Measurements from ENCODE around the gene PLEKHG4B. TPM values are rescaled to one million over a fixed set of nuclear protein-coding genes. Genes with fewer than 3 reads are reported as not detected.
"Not testable (repeated sequence)": the region's sequence is repeated elsewhere in the genome, so short reads cannot be mapped to it uniquely, and the experiment has no call there.

PLEKHG4B gene
- total RNA-seq, 1 donor from 2014 or later: not detected

DNA sequence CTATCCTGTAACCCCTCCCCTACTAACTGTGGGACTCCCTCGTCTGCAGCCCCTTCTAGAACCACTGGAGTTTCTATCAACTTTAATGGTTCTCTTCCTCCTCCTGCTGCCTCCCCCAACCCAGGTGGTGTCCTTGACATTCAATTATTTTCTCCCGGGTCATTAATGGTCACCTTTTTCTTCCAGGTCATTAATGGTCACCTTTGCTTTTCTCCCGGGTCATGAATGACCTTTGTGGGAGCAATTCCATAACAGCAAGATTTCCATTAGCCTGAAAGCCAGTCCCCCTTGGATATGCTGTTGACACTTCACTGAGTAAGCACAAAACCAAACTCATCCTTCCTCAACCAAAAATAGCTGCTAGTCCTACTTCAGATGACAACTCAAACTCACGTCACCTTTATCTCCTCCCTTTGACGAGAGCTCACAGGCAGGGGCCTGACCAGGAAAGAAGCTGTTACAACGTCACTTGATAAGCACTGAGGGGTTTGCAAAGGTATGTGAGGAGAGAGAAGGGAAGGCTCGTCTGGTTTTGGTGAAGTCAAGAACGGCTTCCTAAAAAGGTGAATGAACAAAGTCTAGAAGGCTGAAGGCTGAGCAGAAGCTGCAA, 115.1 kb downstream of the PLEKHG4B start:
- H3K36me3 ChIP-seq: peaks cover 18 to 28% of the 10 kb centered on the region in 2 donors
- no peak for DNase-seq (ENCODE audit: low spot score in 2 of 2)
- TF ChIP-seq, protein P1, sequence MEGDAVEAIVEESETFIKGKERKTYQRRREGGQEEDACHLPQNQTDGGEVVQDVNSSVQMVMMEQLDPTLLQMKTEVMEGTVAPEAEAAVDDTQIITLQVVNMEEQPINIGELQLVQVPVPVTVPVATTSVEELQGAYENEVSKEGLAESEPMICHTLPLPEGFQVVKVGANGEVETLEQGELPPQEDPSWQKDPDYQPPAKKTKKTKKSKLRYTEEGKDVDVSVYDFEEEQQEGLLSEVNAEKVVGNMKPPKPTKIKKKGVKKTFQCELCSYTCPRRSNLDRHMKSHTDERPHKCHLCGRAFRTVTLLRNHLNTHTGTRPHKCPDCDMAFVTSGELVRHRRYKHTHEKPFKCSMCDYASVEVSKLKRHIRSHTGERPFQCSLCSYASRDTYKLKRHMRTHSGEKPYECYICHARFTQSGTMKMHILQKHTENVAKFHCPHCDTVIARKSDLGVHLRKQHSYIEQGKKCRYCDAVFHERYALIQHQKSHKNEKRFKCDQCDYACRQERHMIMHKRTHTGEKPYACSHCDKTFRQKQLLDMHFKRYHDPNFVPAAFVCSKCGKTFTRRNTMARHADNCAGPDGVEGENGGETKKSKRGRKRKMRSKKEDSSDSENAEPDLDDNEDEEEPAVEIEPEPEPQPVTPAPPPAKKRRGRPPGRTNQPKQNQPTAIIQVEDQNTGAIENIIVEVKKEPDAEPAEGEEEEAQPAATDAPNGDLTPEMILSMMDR (IDR thresholded peaks at IDR 0.05): no peak
- intact Hi-C loops (cut with DNase I): no loop called here
- H3K4me1 ChIP-seq: no peaks in the 10 kb centered on the region
- H3K4me3 ChIP-seq: no peak overlapping the region
- H3K27ac ChIP-seq: no peak overlapping the region
- no peaks in the 10 kb centered on the region for H3K9me3 ChIP-seq
- no peaks in the 10 kb centered on the region for H3K27me3 ChIP-seq

DNA sequence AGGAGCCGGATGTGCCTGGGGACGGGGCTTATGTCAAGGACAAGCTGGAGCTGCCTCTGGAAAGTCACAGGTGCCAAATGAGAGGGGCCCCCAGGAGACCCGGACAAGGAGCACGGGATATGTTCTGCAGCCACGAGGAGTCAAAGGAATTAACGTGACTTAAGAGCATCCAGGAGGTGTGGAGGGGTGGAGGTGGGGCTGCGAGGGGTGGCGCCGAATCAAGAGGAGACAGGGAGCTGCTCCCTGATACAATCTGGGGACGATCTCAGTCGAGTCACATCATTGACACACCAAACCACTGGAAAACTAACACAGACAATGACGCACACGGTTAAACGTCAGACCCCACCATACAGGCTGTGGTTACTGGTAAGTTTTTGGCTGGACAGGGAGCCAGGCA, 115.6 kb downstream of the PLEKHG4B start:
- TF ChIP-seq, protein P1 (IDR thresholded peaks at IDR 0.05): no peak
- H3K4me1 ChIP-seq: no peaks in the 10 kb centered on the region
- no peak overlapping the region for H3K4me3 ChIP-seq
- H3K9me3 ChIP-seq: no peaks in the 10 kb centered on the region
- no peak overlapping the region for H3K27ac ChIP-seq
- H3K27me3 ChIP-seq: no peaks in the 10 kb centered on the region
- no peak for DNase-seq (ENCODE audit: low spot score in 2 of 2)
- intact Hi-C loops (cut with DNase I): no loop called here
- H3K36me3 ChIP-seq: peaks cover 18 to 28% of the 10 kb centered on the region in 2 donors

DNA sequence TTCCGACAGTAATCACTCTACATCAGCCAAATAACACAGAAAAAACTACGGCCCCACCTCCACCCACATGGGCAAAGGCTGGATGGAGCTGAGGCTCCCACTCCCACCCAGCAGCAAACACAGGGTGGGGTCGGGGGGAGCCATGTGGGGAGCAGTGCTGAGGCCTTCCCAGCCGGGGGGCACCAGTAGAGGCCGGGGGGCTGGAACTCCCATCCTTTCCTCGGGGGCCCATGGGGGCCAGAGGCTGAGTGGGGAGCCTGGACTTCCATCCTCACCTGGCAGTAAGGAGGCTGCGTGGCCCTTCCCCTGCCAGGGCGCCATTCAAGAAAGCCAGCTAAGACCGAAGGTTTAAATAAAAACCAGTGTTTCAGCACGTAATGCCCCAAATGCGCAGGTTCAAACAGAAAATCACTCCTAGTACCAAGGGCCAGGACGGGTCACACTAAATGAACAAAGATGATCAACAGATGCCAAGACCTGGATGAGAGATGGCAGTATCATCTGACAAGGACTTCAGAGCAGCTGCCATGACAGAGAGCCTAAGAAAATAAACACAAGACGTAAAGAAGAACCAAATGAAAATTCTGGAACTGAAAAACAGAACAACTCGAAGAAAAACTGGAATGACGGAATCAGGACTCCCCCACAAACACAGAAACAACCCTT, 116.6 kb downstream of the PLEKHG4B start:
- Histone ChIP-seq H3K27ac (no peak overlapping the region), H3K36me3 (peaks cover 13 to 20% of the 10 kb centered on the region in 2 donors), H3K9me3 (no peaks in the 10 kb centered on the region), H3K4me1 (no peaks in the 10 kb centered on the region), H3K27me3 (no peaks in the 10 kb centered on the region), H3K4me3 (no peak overlapping the region)
- no peak for DNase-seq (ENCODE audit: low spot score in 2 of 2)
- intact Hi-C loops (cut with DNase I): no loop called here
- TF ChIP-seq, protein P1 (IDR thresholded peaks at IDR 0.05): no peak

DNA sequence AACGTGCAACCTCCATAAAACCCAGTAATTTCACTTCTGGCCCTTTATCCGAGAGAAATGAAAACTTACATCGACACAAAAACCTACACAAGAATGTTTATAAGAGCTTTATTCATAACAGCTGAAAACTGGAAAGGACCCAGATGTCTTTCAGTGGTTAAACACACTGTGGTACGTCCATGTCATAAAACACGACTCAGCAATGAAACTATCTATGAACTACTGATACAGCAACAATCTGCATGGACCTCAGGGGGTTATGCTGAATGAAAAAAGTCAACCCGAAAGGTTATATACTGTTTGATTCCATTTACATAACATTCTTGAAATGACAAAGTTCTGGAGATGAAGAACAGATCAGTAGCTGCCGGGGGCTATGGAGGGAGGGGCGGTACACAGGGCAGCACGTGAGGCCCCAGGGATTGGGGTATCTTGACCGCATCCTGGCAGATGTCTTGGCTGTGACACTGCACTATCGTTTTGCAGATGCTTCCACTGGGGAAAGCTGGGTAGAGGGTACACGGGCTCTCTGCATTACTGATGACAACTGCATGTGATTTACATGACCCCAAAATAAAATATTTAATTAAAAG, 121.9 kb downstream of the PLEKHG4B start:
- no peak for DNase-seq (ENCODE audit: low spot score in 2 of 2)

DNA sequence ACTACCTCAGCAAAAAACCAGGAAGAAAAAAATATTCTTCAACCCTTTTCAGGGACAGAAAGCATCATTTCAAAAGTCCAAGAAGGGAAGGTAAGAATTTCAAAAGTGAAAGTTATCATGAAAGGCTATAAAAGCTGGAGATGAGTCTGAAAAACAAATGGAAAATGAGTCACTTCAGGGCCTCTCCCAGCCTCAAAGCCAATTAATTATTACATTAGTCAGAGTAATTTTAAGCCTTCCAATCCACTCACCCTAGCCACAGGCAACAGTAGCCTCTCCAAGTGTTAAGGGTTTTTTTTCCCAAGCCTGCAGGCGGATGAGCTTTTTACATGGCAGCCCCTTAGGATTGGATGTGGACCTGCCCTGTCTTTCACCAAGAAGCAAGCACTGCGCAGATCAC, 123.3 kb downstream of the PLEKHG4B start:
- not testable (repeated sequence) for H3K9me3 ChIP-seq; H3K27ac ChIP-seq; H3K36me3 ChIP-seq; H3K27me3 ChIP-seq; DNase-seq (ENCODE audit: low spot score in 2 of 2); H3K4me3 ChIP-seq; H3K4me1 ChIP-seq
- intact Hi-C loops (cut with DNase I): loop anchor here (5.0 kb wide), 1 partner anchor 227 kb away; the partner anchor contains the start of gene EXOC3

More for the DNA sequence above, 121.9 kb downstream of the PLEKHG4B start:
- Histone ChIP-seq H3K4me1 (no peaks in the 10 kb centered on the region), H3K27ac (no peak overlapping the region), H3K9me3 (no peaks in the 10 kb centered on the region), H3K4me3 (no peak overlapping the region), H3K36me3 (peaks cover 0 to 7% of the 10 kb centered on the region in 2 donors), H3K27me3 (no peaks in the 10 kb centered on the region)
- intact Hi-C loops (cut with DNase I): no loop called here
- TF ChIP-seq, protein P1 (IDR thresholded peaks at IDR 0.05): no peak

DNA sequence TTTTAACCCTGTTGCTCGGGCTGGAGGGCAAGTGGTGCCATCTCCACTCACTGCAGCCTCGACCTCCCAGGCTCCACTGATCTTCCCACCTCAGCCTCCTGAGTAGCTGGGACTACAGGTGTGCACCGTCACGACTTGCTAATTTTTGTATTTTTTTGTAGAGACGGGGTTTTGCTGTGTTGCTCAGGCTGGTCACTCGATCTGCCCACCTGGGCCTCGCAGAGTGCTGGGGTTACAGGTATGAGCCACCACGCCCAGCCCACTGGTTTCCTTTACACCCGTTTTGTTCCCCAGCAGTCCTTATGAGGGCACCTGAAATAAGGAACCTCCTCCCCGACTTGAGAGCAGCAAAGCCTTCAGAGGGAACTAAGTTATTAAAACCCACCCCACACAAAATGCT, 124.1 kb downstream of the PLEKHG4B start:
- not testable (repeated sequence) for H3K9me3 ChIP-seq; H3K4me3 ChIP-seq; DNase-seq (ENCODE audit: low spot score in 2 of 2); H3K27ac ChIP-seq; H3K4me1 ChIP-seq; H3K36me3 ChIP-seq; H3K27me3 ChIP-seq
- intact Hi-C loops (cut with DNase I): loop anchor here (5.0 kb wide), 1 partner anchor 226 kb away; the partner anchor contains the start of gene EXOC3
